Ectodermal cell (in vitro differentiated cells): Measurements from ENCODE around the gene BNC2.
"Not testable (repeated sequence)": the region's sequence is repeated elsewhere in the genome, so short reads cannot be mapped to it uniquely, and the experiment has no call there.

Experiments
- H3K27ac ChIP-seq: 2 replicates; pipeline ENCODE4 v1.7.0; 2013; ENCODE audit warnings: mild to moderate bottlenecking, low read depth, low read length; ENCODE audit not compliant: insufficient read depth, poor library complexity, severe bottlenecking
- H3K27me3 ChIP-seq: 2 replicates; pipeline ENCODE4 v1.7.0; 2013; ENCODE audit warnings: mild to moderate bottlenecking, low read length; ENCODE audit not compliant: insufficient read depth, control insufficient read depth, poor library complexity, severe bottlenecking
- H3K36me3 ChIP-seq: one replicate; pipeline ENCODE4 v1.7.0; 2013; ENCODE audit warnings: low read length; ENCODE audit not compliant: control insufficient read depth, insufficient read depth
- H3K4me1 ChIP-seq: one replicate; pipeline ENCODE4 v1.7.0; 2013; ENCODE audit warnings: low read length; ENCODE audit not compliant: control insufficient read depth, insufficient read depth
- H3K4me3 ChIP-seq: 2 replicates; pipeline ENCODE4 v1.7.0; 2013; ENCODE audit warnings: low read depth, low read length, control low read depth; ENCODE audit not compliant: insufficient read depth
- H3K9me3 ChIP-seq: 2 replicates; pipeline ENCODE4 v1.7.0; 2013; ENCODE audit warnings: mild to moderate bottlenecking, low read length, moderate library complexity; ENCODE audit not compliant: control insufficient read depth
- WGBS, 2 experiments: methylation state at CpG; one replicate each; pipeline ENCODE4 v1.1.7; 2013; ENCODE audit warnings: missing lambda C conversion rate in 2 of 2; 5-methylcytosine and 5-hydroxymethylcytosine counted together

Gene BNC2

GRCh38 chr9:16551692-16552091, 318.8 kb downstream of the BNC2 start:
- H3K36me3 ChIP-seq, result no peaks in the 10 kb centered on the region
- H3K27me3 ChIP-seq, result no peaks in the 10 kb centered on the region
- H3K27ac ChIP-seq, result no peak overlapping the region
- WGBS, 2 experiments, result 84 to 90% methylated on average over 1 of the region's 1 CpG
- no peak overlapping the region for H3K4me3 ChIP-seq
- no peaks in the 10 kb centered on the region for H3K4me1 ChIP-seq
- H3K9me3 ChIP-seq, result no peaks in the 10 kb centered on the region

DNA sequence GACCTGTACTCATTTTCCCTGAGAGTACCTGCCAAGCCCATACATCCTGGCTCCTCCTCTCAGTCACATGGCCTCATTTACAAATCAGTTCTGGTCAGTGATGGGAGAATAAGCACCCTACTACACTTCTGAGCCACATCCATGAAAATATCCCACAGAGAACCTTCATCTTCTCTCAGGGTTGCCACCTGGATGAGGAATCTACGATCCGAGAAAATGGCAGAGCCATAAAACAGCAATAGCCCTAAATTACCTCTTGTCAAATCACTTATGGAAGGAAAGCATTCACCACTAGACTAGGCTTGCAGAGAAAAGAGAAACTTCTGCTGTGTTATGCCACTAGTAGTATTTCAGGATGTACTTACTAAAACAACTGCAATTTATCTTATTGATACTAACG, 324.8 kb downstream of the BNC2 start:
- WGBS, 2 experiments, result 94 to 97% methylated on average over 2 to 3 of the region's 3 CpGs
- peaks cover 9% of the 10 kb centered on the region for H3K4me1 ChIP-seq

DNA sequence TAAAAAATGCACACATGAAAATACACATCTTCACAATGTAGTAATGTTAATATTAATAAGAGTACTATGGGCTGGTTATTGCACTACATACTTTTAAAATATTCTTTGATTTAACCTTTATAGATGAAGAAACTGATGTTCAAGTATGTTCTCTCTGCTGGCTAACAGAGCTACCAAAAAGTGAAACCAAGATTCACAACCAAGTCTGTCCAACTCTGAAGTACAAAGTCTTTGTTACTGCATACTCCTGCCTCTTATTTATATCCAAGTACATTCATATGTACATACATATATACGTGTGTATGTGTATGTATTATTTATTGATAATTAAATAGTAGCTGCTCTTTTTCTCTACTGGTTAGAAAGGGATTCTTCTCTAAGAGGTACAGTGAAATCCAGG, 325.6 kb downstream of the BNC2 start:
- Histone ChIP-seq H3K4me1 (peaks cover 13% of the 10 kb centered on the region), H3K36me3 (no peaks in the 10 kb centered on the region), H3K4me3 (no peak overlapping the region), H3K9me3 (no peaks in the 10 kb centered on the region), H3K27me3 (no peaks in the 10 kb centered on the region), H3K27ac (no peak overlapping the region)
- no CpG with 5 or more reads among the region's 1 CpG for WGBS, 2 experiments

More for the DNA sequence above, 324.8 kb downstream of the BNC2 start:
- no peaks in the 10 kb centered on the region for H3K36me3 ChIP-seq
- no peaks in the 10 kb centered on the region for H3K27me3 ChIP-seq
- no peak overlapping the region for H3K4me3 ChIP-seq
- H3K9me3 ChIP-seq, result no peaks in the 10 kb centered on the region
- no peak overlapping the region for H3K27ac ChIP-seq

DNA sequence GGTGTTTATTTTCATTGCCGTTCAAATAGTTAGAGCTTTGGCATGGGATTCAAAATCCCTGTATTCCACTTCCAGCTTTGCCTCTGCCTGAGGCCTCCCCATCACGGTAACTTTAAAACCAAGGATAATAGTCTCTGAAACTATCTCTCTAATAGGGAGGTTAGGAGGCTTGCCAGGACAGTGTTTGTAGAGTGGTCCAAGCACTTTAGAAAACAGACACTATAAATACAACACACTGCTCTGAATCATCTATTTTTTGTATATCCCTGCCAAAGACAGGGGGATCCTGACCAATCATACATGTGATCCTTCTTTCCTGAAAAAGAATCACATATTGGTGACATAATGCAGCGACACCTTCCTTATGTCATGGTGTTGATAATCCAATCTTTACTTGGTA, 326.8 kb downstream of the BNC2 start:
- Histone ChIP-seq H3K27me3 (no peaks in the 10 kb centered on the region), H3K4me1 (peaks cover 13% of the 10 kb centered on the region), H3K27ac (no peak overlapping the region), H3K9me3 (no peaks in the 10 kb centered on the region), H3K36me3 (no peaks in the 10 kb centered on the region), H3K4me3 (no peak overlapping the region)
- 86 to 100% methylated on average over 2 to 3 of the region's 3 CpGs for WGBS, 2 experiments

DNA sequence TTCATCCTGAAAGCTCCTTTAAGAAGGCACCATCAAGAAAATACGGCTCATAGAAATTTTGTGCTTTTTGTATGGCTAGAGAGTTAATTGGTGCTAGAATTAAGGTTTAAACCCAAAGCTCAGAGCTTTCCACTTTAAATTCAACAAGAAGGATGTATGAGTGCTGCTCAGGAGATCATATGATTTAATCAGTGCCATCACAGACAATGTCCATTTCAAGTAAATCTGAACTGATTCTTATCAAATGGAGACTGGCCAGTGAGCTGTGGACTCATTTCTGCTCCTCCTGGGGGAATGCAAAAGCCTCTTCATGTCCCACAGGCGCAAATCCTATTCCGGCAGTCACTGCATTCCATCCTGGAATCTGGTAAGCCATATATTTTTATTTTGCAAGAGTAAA, 327.2 kb downstream of the BNC2 start:
- WGBS, 2 experiments, result 93 to 100% methylated on average over 3 of the region's 3 CpGs
- Histone ChIP-seq H3K9me3 (no peaks in the 10 kb centered on the region), H3K36me3 (no peaks in the 10 kb centered on the region), H3K4me1 (peaks cover 13% of the 10 kb centered on the region), H3K4me3 (no peak overlapping the region), H3K27me3 (no peaks in the 10 kb centered on the region), H3K27ac (no peak overlapping the region)

DNA sequence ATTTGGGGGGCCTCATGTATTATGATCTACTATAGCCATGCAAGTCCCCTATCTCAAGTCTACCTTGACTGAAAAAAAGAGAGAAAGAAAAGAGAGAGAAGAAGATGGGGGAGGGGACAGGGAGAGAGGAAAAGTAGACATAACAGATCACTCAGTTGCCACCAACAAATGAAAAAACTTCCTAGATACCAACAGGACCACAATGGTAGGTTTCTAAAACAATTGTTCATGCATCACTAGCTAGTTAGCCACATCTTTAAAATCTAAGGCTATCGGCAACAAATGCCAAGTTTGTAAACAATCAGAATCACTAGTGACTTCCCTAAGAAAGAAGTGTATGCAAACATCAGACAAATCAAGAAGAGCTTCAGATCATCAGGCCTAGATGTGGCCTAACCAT, 328.2 kb downstream of the BNC2 start:
- no peak overlapping the region for H3K27ac ChIP-seq
- peaks cover 13% of the 10 kb centered on the region for H3K4me1 ChIP-seq
- 90 to 95% methylated on average over 1 of the region's 1 CpG for WGBS, 2 experiments
- H3K27me3 ChIP-seq, result no peaks in the 10 kb centered on the region
- H3K9me3 ChIP-seq, result no peaks in the 10 kb centered on the region
- no peaks in the 10 kb centered on the region for H3K36me3 ChIP-seq
- H3K4me3 ChIP-seq, result no peak overlapping the region

- Histone ChIP-seq H3K4me3 (no peak overlapping the region), H3K4me1 (peaks cover 13% of the 10 kb centered on the region), H3K27ac (no peak overlapping the region), H3K27me3 (no peaks in the 10 kb centered on the region), H3K9me3 (no peaks in the 10 kb centered on the region), H3K36me3 (no peaks in the 10 kb centered on the region)
- 72 to 78% methylated on average over 7 of the region's 7 CpGs for WGBS, 2 experiments
Measured at GRCh38 chr9:16540743-16541613, 329.5 kb downstream of the BNC2 start.

GRCh38 chr9:16539626-16540025, 330.8 kb downstream of the BNC2 start:
- H3K36me3 ChIP-seq, H3K27me3 ChIP-seq, H3K27ac ChIP-seq, H3K4me3 ChIP-seq, H3K9me3 ChIP-seq: not testable (repeated sequence)
- H3K4me1 ChIP-seq, result peaks cover 13% of the 10 kb centered on the region
- WGBS, 2 experiments, result 90 to 91% methylated on average over 1 of the region's 1 CpG

DNA sequence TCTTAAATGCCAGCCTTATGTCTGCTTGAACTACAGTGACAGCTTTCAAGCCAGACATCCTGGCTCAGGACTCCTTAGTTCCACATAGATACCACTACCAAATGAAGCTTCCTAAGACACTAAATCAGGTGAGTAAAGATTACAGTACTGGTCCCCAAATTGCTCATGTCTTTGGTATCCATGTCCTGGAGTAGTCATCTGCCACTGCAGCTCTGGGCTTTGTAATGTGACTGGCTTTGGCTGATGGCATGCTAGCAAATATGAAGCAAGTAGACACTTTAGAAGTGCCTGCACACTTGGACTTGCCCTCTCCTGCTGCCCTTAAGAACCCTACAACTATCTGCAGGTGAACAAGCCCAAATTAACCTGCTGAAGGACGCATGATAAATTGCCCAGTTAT, 334.9 kb downstream of the BNC2 start:
- 91 to 96% methylated on average over 1 of the region's 1 CpG for WGBS, 2 experiments

GRCh38 chr9:16532681-16533450, 337.6 kb downstream of the BNC2 start:
- H3K4me1 ChIP-seq, result no peaks in the 10 kb centered on the region
- no peak overlapping the region for H3K4me3 ChIP-seq
- H3K27ac ChIP-seq, result no peak overlapping the region
- no peaks in the 10 kb centered on the region for H3K27me3 ChIP-seq
- WGBS, 2 experiments, result 60% methylated on average over 1 of the region's 2 CpGs; no CpG with 5 or more reads in 1 of the 2 experiments
- H3K9me3 ChIP-seq, result no peaks in the 10 kb centered on the region
- H3K36me3 ChIP-seq, result no peaks in the 10 kb centered on the region

More for the DNA sequence above, 334.9 kb downstream of the BNC2 start:
- Histone ChIP-seq H3K4me1 (peaks cover 3% of the 10 kb centered on the region), H3K27me3 (no peaks in the 10 kb centered on the region), H3K9me3 (no peaks in the 10 kb centered on the region), H3K36me3 (no peaks in the 10 kb centered on the region), H3K4me3 (no peak overlapping the region), H3K27ac (no peak overlapping the region)
